CD14-positive monocyte (primary cell): ENCODE measurements around the gene DHX29. TPM values are rescaled to one million over a fixed set of nuclear protein-coding genes. Genes with fewer than 3 reads are reported as not detected.

Source experiments
- DNase-seq, 3 donors: peaks; one replicate each; pipeline ENCODE4 v3.0.0-alpha.2; 2011 to 2022
- H2AFZ ChIP-seq: 2 replicates; pipeline ENCODE4 v1.6.0; 2012; ENCODE audit warnings: mild to moderate bottlenecking, low read depth, low read length, inconsistent platforms; ENCODE audit not compliant: insufficient read depth, poor library complexity, severe bottlenecking
- H3K27ac ChIP-seq, 2 donors: 1 replicate in 1 of 2; 2 replicates in 1 of 2; pipeline ENCODE4 v1.5.1; 2012 to 2013; ENCODE audit warnings: low read length in 2 of 2, control low read depth in 1 of 2, inconsistent platforms in 1 of 2, low read depth in 1 of 2, mild to moderate bottlenecking in 1 of 2
- H3K27me3 ChIP-seq, 2 donors: one replicate each; pipeline versions ENCODE4 v1.6.0 to v1.6.1; 2011 to 2013; ENCODE audit warnings: low read length in 2 of 2; ENCODE audit not compliant: control insufficient read depth in 2 of 2, insufficient read depth in 2 of 2
- H3K36me3 ChIP-seq, 2 donors: replicated peaks in 1 of 2; 1 replicate in 1 of 2; 2 replicates in 1 of 2; pipeline versions ENCODE4 v1.5.1 to v1.6.1; 2012 to 2013; ENCODE audit warnings: low read length in 2 of 2, control low read depth in 1 of 2, inconsistent platforms in 1 of 2, mild to moderate bottlenecking in 1 of 2; ENCODE audit not compliant: insufficient read depth in 2 of 2, control insufficient read depth in 1 of 2
- H3K4me1 ChIP-seq, 2 donors: 1 replicate in 1 of 2; 2 replicates in 1 of 2; pipeline versions ENCODE4 v1.5.1 to v1.6.1; 2012 to 2013; ENCODE audit warnings: low read length in 2 of 2, control low read depth in 1 of 2, inconsistent platforms in 1 of 2, mild to moderate bottlenecking in 1 of 2, moderate library complexity in 1 of 2; ENCODE audit not compliant: insufficient read depth in 2 of 2, control insufficient read depth in 1 of 2
- H3K4me2 ChIP-seq: replicated peaks from 2 replicates; pipeline ENCODE3; 2012; ENCODE audit warnings: low read length, moderate library complexity, mild to moderate bottlenecking; ENCODE audit not compliant: poor library complexity, severe bottlenecking; ENCODE audit errors: extremely low read depth
- H3K4me3 ChIP-seq, 3 experiments: fragments of 200-600 bp in 1 of 3; sonication (generic) in 1 of 3; replicated peaks in 1 of 3; 1 replicate in 2 of 3; 2 replicates in 1 of 3; pipeline ENCODE4 v1.5.1; 2011 to 2013; ENCODE audit warnings: low read length in 3 of 3, mild to moderate bottlenecking in 3 of 3, control low read depth in 2 of 3, low read depth in 2 of 3, inconsistent platforms in 1 of 3, moderate library complexity in 1 of 3
- H3K79me2 ChIP-seq: 2 replicates; pipeline ENCODE4 v1.6.0; 2012; ENCODE audit warnings: mild to moderate bottlenecking, control low read depth, inconsistent platforms, low read length, moderate library complexity; ENCODE audit not compliant: insufficient read depth
- H3K9ac ChIP-seq: 2 replicates; pipeline ENCODE4 v1.6.0; 2017; ENCODE audit warnings: low read length, mild to moderate bottlenecking; ENCODE audit not compliant: insufficient read depth, poor library complexity, severe bottlenecking
- H3K9me3 ChIP-seq, 2 donors: replicated peaks in 1 of 2; 1 replicate in 1 of 2; 2 replicates in 1 of 2; pipeline versions ENCODE4 v1.5.1 to v1.6.1; 2012 to 2013; ENCODE audit warnings: low read length in 2 of 2, control low read depth in 1 of 2; ENCODE audit not compliant: control insufficient read depth in 1 of 2, insufficient read depth in 1 of 2
- H4K20me1 ChIP-seq: 2 replicates; pipeline ENCODE4 v1.6.0; 2012; ENCODE audit warnings: mild to moderate bottlenecking, low read length, control low read depth, moderate library complexity; ENCODE audit not compliant: insufficient read depth
- H3K27ac Mint-ChIP-seq, 7 donors: one replicate each; pipeline ENCODE4 v1.8.0; 2020; ENCODE audit warnings: mild to moderate bottlenecking in 7 of 7, mixed read lengths in 7 of 7, moderate library complexity in 6 of 7, inconsistent platforms in 2 of 7
- H3K27me3 Mint-ChIP-seq, 3 donors: one replicate each; pipeline ENCODE4 v1.8.0; 2021 to 2022; ENCODE audit warnings: low read depth in 3 of 3, mild to moderate bottlenecking in 3 of 3, mixed read lengths in 3 of 3, moderate library complexity in 3 of 3, inconsistent platforms in 1 of 3
- H3K36me3 Mint-ChIP-seq, 2 donors: one replicate each; pipeline ENCODE4 v1.8.0; 2020; ENCODE audit warnings: mixed read lengths in 2 of 2, inconsistent platforms in 1 of 2, mild to moderate bottlenecking in 1 of 2
- H3K4me1 Mint-ChIP-seq: one replicate; pipeline ENCODE4 v1.8.0; 2020; ENCODE audit warnings: mild to moderate bottlenecking, mixed read lengths
- H3K4me3 Mint-ChIP-seq, 2 donors: one replicate each; pipeline ENCODE4 v1.8.0; 2020; ENCODE audit warnings: mild to moderate bottlenecking in 2 of 2, mixed read lengths in 2 of 2, moderate library complexity in 1 of 2
- H3K9me3 Mint-ChIP-seq, 7 donors: one replicate each; pipeline ENCODE4 v1.8.0; 2020 to 2022; ENCODE audit warnings: mixed read lengths in 7 of 7, mild to moderate bottlenecking in 6 of 7, moderate library complexity in 6 of 7, inconsistent platforms in 2 of 7
- CTCF ChIP-seq: fragments of 200-600 bp; IDR thresholded peaks from one replicate; pipeline ENCODE4 v1.8.0; 2022; ENCODE audit warnings: antibody characterized with exemption, mild to moderate bottlenecking
- WGBS: methylation state at CpG from one replicate; pipeline ENCODE4 v1.1.5; 2013; ENCODE audit warnings: missing lambda C conversion rate; ENCODE audit not compliant: insufficient coverage; 5-methylcytosine and 5-hydroxymethylcytosine counted together
- intact Hi-C, 2 donors: fragments of 100-400 bp; cut with micrococcal nuclease; formaldehyde crosslinking; loops; one replicate each; pipeline versions ENCODE4 v1.15.0 to v1.15.1; 2023
- polyA plus RNA-seq, 3 donors: library from polyadenylated mRNA; depleted of rRNA in 1 of 3; unstranded in 2 of 3; stranded (reverse) in 1 of 3; fragments of 300-500 nt in 2 of 3; fragments of >200 nt in 1 of 3; fragmentation: Illumina TruSeq in 2 of 3; gene quantifications; 1 replicate in 2 of 3; 2 replicates in 1 of 3; pipeline ENCODE4 v1.2.3, GENCODE V29; 2012 to 2021

The DHX29 gene
- polyA plus RNA-seq, 3 donors = 5.2 to 15.9 (median 9.7) TPM

GRCh38 chr5:55211184-55211874 lies 96.2 kb downstream of the DHX29 start:
- H3K4me2 ChIP-seq = no peak overlapping the region
- intact Hi-C loops = no loop called here
- H3K27ac ChIP-seq = no peak overlapping the region
- H3K27me3 ChIP-seq = peaks cover 2 to 31% of the 10 kb centered on the region in 2 donors
- no peak overlapping the region for H2AFZ ChIP-seq
- Mint-ChIP-seq H3K36me3 (no peaks in the 10 kb centered on the region), H3K27ac (no peak overlapping the region), H3K27me3 (peaks cover 16 to 42% (median 16%) of the 10 kb centered on the region in 3 donors), H3K4me3 (no peak overlapping the region), H3K9me3 (peaks cover 0 to 2% (median 0%) of the 10 kb centered on the region in 7 donors), H3K4me1 (no peaks in the 10 kb centered on the region)
- no peak overlapping the region for H3K4me3 ChIP-seq
- no peak for DNase-seq
- no peaks in the 10 kb centered on the region for H3K4me1 ChIP-seq
- no peaks in the 10 kb centered on the region for H3K36me3 ChIP-seq
- H3K9me3 ChIP-seq = no peaks in the 10 kb centered on the region
- H3K9ac ChIP-seq = no peak overlapping the region
- WGBS = no CpG with 5 or more reads among the region's 2 CpGs
- no peaks in the 10 kb centered on the region for H4K20me1 ChIP-seq
- no peak for TF ChIP-seq CTCF
- H3K79me2 ChIP-seq = no peaks in the 10 kb centered on the region

Other genes starting within 250 kb of the DHX29 start
- gene GZMA, start 205.0 kb downstream of the DHX29 start, polyA plus RNA-seq = 1 to 10 TPM in 2 of 3 donors, not detected in 1; 2.3 to 2.6 TPM
- gene GPX8, start 147.5 kb downstream of the DHX29 start, polyA plus RNA-seq = not detected
- gene CDC20B, start 134.5 kb downstream of the DHX29 start, polyA plus RNA-seq = not detected
- not detected for gene MCIDAS, start 80.4 kb downstream of the DHX29 start, polyA plus RNA-seq
- gene CCNO, start 74.1 kb downstream of the DHX29 start, polyA plus RNA-seq = under 1 TPM in 1 of 3 donors, not detected in 2; 0.05 TPM
- 10 to 100 TPM; 10.2 to 14.4 (median 12.2) TPM for gene MTREX, start 295 bp upstream of the DHX29 start, polyA plus RNA-seq
- 1 to 10 TPM in 1 of 3 donors, under 1 TPM in 2; 0.87 to 1.5 (median 0.98) TPM for gene PLPP1, start 227.3 kb upstream of the DHX29 start, polyA plus RNA-seq